HepG2 (cell line): Measurements from ENCODE around the gene FEM1B. TPM values are rescaled to one million over a fixed set of nuclear protein-coding genes. Genes with fewer than 3 reads are reported as not detected.

ENCODE experiments used
- AGO1 ChIP-seq: fragments of 200-400 bp; formaldehyde crosslinking; IDR thresholded peaks from 2 replicates; pipeline ENCODE4 v1.6.1; 2017; ENCODE audit warnings: mild to moderate bottlenecking, low read depth, low read length, moderate library complexity; ENCODE audit not compliant: poor library complexity, severe bottlenecking
- ARNT ChIP-seq: fragments of 450-650 bp; IDR thresholded peaks from 2 replicates; pipeline ENCODE4 v1.6.1; 2017
- CBX2 ChIP-seq, 2 experiments: fragments of 200-600 bp in 1 of 2; sonication (generic); formaldehyde crosslinking in 1 of 2; IDR thresholded peaks; 2 replicates each; pipeline versions ENCODE4 v1.7.0 to v1.8.1; 2018 to 2022; ENCODE audit warnings: low read depth in 2 of 2, low read length in 1 of 2, mild to moderate bottlenecking in 1 of 2, missing genetic modification reagents in 1 of 2
- CREM ChIP-seq, 2 experiments: sonication (generic) in 1 of 2; formaldehyde crosslinking in 1 of 2; IDR thresholded peaks; 2 replicates each; pipeline versions ENCODE4 v1.4.0 to v1.6.1; 2016 to 2020; ENCODE audit warnings: antibody characterized with exemption in 1 of 2, mild to moderate bottlenecking in 1 of 2, missing genetic modification reagents in 1 of 2
- DNMT3B ChIP-seq: conservative IDR thresholded peaks from 2 replicates; pipeline ENCODE4 v1.6.1; 2016; ENCODE audit warnings: missing biosample characterization, control low read depth
- EHMT2 ChIP-seq: fragments of 200-600 bp; sonication (generic); IDR thresholded peaks from 2 replicates; pipeline ENCODE4 v1.7.0; 2017; ENCODE audit warnings: antibody characterized with exemption, low read depth, low read length, borderline replicate concordance
- EP300 ChIP-seq, 3 experiments: sonication (generic) in 1 of 3; formaldehyde crosslinking in 1 of 3; IDR thresholded peaks; 2 replicates each; pipeline versions ENCODE4 v1.5.1 to v1.6.1; 2011 to 2020; ENCODE audit warnings: low read depth in 2 of 3, low read length in 2 of 3, borderline replicate concordance in 1 of 3, improper control_type of control experiment in 1 of 3, mild to moderate bottlenecking in 1 of 3, missing genetic modification reagents in 1 of 3, moderate library complexity in 1 of 3
- FOSL2 ChIP-seq: sonication (generic); formaldehyde crosslinking; IDR thresholded peaks from 2 replicates; pipeline ENCODE4 v1.4.0; 2020; ENCODE audit warnings: missing genetic modification reagents
- GATAD2A ChIP-seq: IDR thresholded peaks from 2 replicates; pipeline ENCODE4 v1.6.1; 2016
- HNRNPUL1 ChIP-seq: fragments of 200-400 bp; formaldehyde crosslinking; IDR thresholded peaks from 2 replicates; pipeline ENCODE4 v1.6.1; 2017; ENCODE audit warnings: low read depth, mild to moderate bottlenecking, low read length, moderate library complexity
- KDM5A ChIP-seq: fragments of 200-600 bp; sonication (generic); IDR thresholded peaks from 2 replicates; pipeline ENCODE4 v1.7.0; 2018; ENCODE audit warnings: antibody characterized with exemption, mild to moderate bottlenecking, low read length, borderline replicate concordance
- MATR3 ChIP-seq: sonication (generic); formaldehyde crosslinking; IDR thresholded peaks from 2 replicates; pipeline ENCODE4 v1.4.0; 2020; ENCODE audit warnings: missing genetic modification reagents
- MTF2 ChIP-seq: sonication (generic); formaldehyde crosslinking; IDR thresholded peaks from 2 replicates; pipeline ENCODE4 v1.5.0; 2020; ENCODE audit warnings: missing genetic modification reagents, borderline replicate concordance
- NFIB ChIP-seq: sonication (generic); formaldehyde crosslinking; IDR thresholded peaks from 2 replicates; pipeline ENCODE4 v1.9.0; 2021; ENCODE audit warnings: missing genetic modification reagents, mild to moderate bottlenecking, borderline replicate concordance
- STAT5B ChIP-seq: sonication (generic); formaldehyde crosslinking; IDR thresholded peaks from 2 replicates; pipeline ENCODE4 v1.4.0; 2020; ENCODE audit warnings: missing genetic modification reagents
- U2AF1 ChIP-seq: fragments of 200-400 bp; formaldehyde crosslinking; optimal IDR thresholded peaks from 2 replicates; pipeline ENCODE3; 2017; ENCODE audit warnings: mild to moderate bottlenecking, low read depth, low read length
- ZNF225 ChIP-seq: sonication (generic); formaldehyde crosslinking; IDR thresholded peaks from 2 replicates; pipeline ENCODE4 v1.4.0; 2020; ENCODE audit warnings: mild to moderate bottlenecking, missing genetic modification reagents
- ZNF329 ChIP-seq: sonication (generic); formaldehyde crosslinking; IDR thresholded peaks from 2 replicates; pipeline ENCODE4 v1.9.0; 2021; ENCODE audit warnings: low read depth, mild to moderate bottlenecking, missing genetic modification reagents
- ZNF710 ChIP-seq: sonication (generic); formaldehyde crosslinking; IDR thresholded peaks from 2 replicates; pipeline ENCODE4 v1.5.0; 2020; ENCODE audit warnings: mild to moderate bottlenecking, missing genetic modification reagents, borderline replicate concordance
- ZNF780A ChIP-seq: sonication (generic); formaldehyde crosslinking; IDR thresholded peaks from 2 replicates; pipeline ENCODE4 v1.8.0; 2022; ENCODE audit warnings: mild to moderate bottlenecking, missing genetic modification reagents, moderate library complexity
- polyA plus RNA-seq, 8 experiments: library from polyadenylated mRNA; depleted of rRNA in 3 of 8; stranded (reverse) in 7 of 8; unstranded in 1 of 8; fragments of >200 nt; fragmentation: Illumina TruSeq in 4 of 8; extraction: Trizol in 4 of 8; gene quantifications; 2 replicates each; pipeline versions ENCODE4 v1.2.1 to v1.2.3, GENCODE V29; 2011 to 2016; ENCODE audit warnings: low read depth in 4 of 8, missing spikeins in 1 of 8, mixed read lengths in 1 of 8; ENCODE audit not compliant: insufficient read depth in 1 of 8
- total RNA-seq, 5 experiments: library from RNA; depleted of rRNA; stranded (reverse); fragments of >200 nt; fragmentation: Illumina TruSeq; extraction: Trizol; gene quantifications; 2 replicates each; pipeline ENCODE4 v1.2.3, GENCODE V29; 2016; ENCODE audit warnings: low read depth in 1 of 5
- TF ChIP-seq, protein P1 (sequence below): sonication (generic); formaldehyde crosslinking; IDR thresholded peaks from 2 replicates; pipeline ENCODE4 v1.5.1; 2020; ENCODE audit warnings: mild to moderate bottlenecking, missing genetic modification reagents, moderate library complexity
- TF ChIP-seq, protein P2 (sequence below): fragments of 450-650 bp; IDR thresholded peaks from 2 replicates; pipeline ENCODE4 v1.6.1; 2017

The FEM1B gene
- total and polyA plus RNA-seq, 2 of the 13 experiments (the other 11 are each of a cell fraction or from before 2014, with no cell fraction given): 38.1 to 40.0 TPM

DNA sequence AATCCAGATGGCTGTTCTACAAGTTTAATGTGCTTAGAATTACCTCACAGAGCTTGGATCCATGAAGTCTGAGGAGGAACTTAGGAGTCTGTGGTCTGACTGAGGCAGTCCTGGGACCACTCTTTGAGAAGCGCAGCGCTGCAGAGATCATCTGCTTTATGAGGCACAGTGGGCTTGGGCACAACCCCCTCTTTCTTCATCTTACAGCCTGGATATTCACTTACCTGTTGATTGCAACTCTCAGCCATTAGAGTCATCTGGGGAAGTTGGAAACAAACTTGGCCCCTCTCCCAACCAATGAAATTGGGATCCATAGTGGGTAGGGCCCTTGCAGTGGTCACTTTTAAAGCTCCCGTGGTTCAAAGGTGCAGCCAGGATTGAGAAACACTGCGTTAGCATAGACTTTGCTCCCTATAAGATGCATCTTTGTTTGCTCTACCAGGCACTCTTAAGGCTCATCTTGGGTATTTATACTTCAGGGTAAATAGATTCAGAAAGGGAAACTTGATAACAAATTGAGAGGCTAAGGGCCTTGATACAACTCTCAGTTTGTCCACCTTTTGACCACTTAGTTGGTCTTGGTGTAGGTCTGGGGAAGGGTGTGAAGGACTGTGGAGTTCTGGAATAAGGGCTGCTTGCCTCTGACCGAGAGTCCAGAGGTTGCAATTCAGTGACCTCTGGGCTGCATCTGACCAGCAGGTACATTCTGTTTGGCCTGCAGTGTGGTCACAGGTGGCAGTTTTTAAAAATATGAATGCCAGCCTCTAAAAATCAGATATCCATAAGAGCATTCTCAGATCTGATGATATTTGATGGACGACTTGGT, 22.8 kb downstream of the FEM1B start (continued):
- TF ChIP-seq, protein P1, sequence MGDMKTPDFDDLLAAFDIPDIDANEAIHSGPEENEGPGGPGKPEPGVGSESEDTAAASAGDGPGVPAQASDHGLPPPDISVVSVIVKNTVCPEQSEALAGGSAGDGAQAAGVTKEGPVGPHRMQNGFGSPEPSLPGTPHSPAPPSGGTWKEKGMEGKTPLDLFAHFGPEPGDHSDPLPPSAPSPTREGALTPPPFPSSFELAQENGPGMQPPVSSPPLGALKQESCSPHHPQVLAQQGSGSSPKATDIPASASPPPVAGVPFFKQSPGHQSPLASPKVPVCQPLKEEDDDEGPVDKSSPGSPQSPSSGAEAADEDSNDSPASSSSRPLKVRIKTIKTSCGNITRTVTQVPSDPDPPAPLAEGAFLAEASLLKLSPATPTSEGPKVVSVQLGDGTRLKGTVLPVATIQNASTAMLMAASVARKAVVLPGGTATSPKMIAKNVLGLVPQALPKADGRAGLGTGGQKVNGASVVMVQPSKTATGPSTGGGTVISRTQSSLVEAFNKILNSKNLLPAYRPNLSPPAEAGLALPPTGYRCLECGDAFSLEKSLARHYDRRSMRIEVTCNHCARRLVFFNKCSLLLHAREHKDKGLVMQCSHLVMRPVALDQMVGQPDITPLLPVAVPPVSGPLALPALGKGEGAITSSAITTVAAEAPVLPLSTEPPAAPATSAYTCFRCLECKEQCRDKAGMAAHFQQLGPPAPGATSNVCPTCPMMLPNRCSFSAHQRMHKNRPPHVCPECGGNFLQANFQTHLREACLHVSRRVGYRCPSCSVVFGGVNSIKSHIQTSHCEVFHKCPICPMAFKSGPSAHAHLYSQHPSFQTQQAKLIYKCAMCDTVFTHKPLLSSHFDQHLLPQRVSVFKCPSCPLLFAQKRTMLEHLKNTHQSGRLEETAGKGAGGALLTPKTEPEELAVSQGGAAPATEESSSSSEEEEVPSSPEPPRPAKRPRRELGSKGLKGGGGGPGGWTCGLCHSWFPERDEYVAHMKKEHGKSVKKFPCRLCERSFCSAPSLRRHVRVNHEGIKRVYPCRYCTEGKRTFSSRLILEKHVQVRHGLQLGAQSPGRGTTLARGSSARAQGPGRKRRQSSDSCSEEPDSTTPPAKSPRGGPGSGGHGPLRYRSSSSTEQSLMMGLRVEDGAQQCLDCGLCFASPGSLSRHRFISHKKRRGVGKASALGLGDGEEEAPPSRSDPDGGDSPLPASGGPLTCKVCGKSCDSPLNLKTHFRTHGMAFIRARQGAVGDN (CRISPR knock-in tag): no peak
- TF ChIP-seq HNRNPUL1: no peak
- TF ChIP-seq AGO1: no peak
- TF ChIP-seq ZNF329 (CRISPR knock-in tag): no peak
- TF ChIP-seq MTF2 (CRISPR knock-in tag): no peak
- TF ChIP-seq ZNF710 (CRISPR knock-in tag): no peak
- peak; percentile 42; the same call in 1 of the 2 replicates for TF ChIP-seq CREM (IDR thresholded peaks at IDR 0.05)
- no peak for TF ChIP-seq CREM (CRISPR knock-in tag; IDR thresholded peaks at IDR 0.05)
- TF ChIP-seq CBX2 (IDR thresholded peaks at IDR 0.05; ENCODE audit: low read depth, low read length): no peak
- TF ChIP-seq CBX2 (CRISPR knock-in tag; IDR thresholded peaks at IDR 0.05; ENCODE audit: low read depth): no peak
- TF ChIP-seq ARNT: no peak
- peak in 1 of 2 experiments; percentile 73; a peak in 2 of 4 replicates for TF ChIP-seq EP300 (IDR thresholded peaks at IDR 0.05; ENCODE audit: low read depth in 2 of 2, low read length in 2 of 2)
- no peak for TF ChIP-seq EP300 (CRISPR knock-in tag; IDR thresholded peaks at IDR 0.05; ENCODE audit: borderline replicate concordance)
- TF ChIP-seq NFIB (CRISPR knock-in tag): no peak
- TF ChIP-seq ZNF225 (CRISPR knock-in tag): no peak
- no peak for TF ChIP-seq DNMT3B (CRISPR knock-in tag)
- TF ChIP-seq ZNF780A (CRISPR knock-in tag): no peak
- TF ChIP-seq U2AF1: no peak
- TF ChIP-seq FOSL2 (CRISPR knock-in tag): peak; percentile 39
- no peak for TF ChIP-seq EHMT2
- no peak for TF ChIP-seq KDM5A
- TF ChIP-seq, protein P2, sequence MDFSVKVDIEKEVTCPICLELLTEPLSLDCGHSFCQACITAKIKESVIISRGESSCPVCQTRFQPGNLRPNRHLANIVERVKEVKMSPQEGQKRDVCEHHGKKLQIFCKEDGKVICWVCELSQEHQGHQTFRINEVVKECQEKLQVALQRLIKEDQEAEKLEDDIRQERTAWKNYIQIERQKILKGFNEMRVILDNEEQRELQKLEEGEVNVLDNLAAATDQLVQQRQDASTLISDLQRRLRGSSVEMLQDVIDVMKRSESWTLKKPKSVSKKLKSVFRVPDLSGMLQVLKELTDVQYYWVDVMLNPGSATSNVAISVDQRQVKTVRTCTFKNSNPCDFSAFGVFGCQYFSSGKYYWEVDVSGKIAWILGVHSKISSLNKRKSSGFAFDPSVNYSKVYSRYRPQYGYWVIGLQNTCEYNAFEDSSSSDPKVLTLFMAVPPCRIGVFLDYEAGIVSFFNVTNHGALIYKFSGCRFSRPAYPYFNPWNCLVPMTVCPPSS: no peak
- no peak for TF ChIP-seq STAT5B (CRISPR knock-in tag)
- TF ChIP-seq GATAD2A (CRISPR knock-in tag): peak; percentile 89
- no peak for TF ChIP-seq MATR3 (CRISPR knock-in tag)
